Adipocyte (in vitro differentiated cells): ENCODE results near the gene LSM4.

Source experiments
- DNase-seq: peaks from one replicate; pipeline ENCODE4 v3.0.0-alpha.2; 2015; ENCODE audit warnings: low read depth
- H3K27me3 ChIP-seq: replicated peaks from 2 replicates; pipeline ENCODE4 v1.7.0; 2013; ENCODE audit warnings: mild to moderate bottlenecking, low read length, moderate library complexity; ENCODE audit not compliant: control insufficient read depth, insufficient read depth
- H3K36me3 ChIP-seq: 2 replicates; pipeline ENCODE4 v1.7.0; 2013; ENCODE audit warnings: low read length, mild to moderate bottlenecking, moderate library complexity; ENCODE audit not compliant: control insufficient read depth, insufficient read depth, severe bottlenecking
- H3K4me1 ChIP-seq: 2 replicates; pipeline ENCODE4 v1.7.0; 2013; ENCODE audit warnings: mild to moderate bottlenecking, low read length, moderate library complexity; ENCODE audit not compliant: control insufficient read depth, insufficient read depth
- H3K4me3 ChIP-seq: 2 replicates; pipeline ENCODE4 v1.7.0; 2013; ENCODE audit warnings: mild to moderate bottlenecking, low read length, moderate library complexity
- H3K9ac ChIP-seq: 2 replicates; pipeline ENCODE4 v1.7.0; 2013; ENCODE audit warnings: mild to moderate bottlenecking, low read length, moderate library complexity
- H3K9me3 ChIP-seq: 2 replicates; pipeline ENCODE4 v1.7.0; 2013; ENCODE audit warnings: mild to moderate bottlenecking, low read length, moderate library complexity; ENCODE audit not compliant: control insufficient read depth

Gene LSM4

DNA sequence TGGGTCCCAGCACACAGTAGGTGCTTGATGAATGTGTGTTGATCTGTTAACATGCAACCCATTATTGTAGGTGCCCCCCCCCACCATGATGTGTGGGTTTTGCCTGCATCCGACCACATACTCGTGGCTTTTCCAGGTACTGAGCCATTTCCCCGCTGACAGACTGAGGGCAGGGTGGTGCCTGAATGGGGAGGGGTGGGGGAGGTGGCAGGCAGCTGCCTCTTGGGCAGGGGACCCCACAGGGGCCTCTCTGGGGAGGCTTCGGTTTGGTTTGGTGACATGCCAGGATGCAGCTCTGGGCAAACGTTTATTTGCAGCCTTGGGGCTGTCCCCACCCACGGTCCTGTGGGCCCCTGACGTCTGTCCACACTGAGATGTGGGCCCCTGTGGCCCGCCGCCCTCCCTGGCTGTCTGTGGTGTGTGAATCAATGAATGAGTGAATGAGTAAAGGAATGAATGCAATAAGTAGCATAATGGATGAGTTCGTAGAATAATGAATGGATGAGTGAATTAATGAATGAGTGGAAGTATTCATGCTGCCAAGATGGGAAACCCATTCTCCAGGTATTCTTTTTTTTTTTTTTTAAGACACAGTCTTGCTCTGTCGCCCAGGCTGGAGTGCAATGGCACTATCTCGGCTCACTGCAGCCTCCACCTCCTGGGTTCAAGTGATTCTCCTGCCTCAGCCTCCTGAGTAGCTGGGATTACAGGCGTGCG is 32.4 kb downstream of the LSM4 start:
- H3K9ac ChIP-seq: no peak overlapping the region
- peaks cover 25% of the 10 kb centered on the region for H3K4me1 ChIP-seq
- no peaks in the 10 kb centered on the region for H3K9me3 ChIP-seq
- no peaks in the 10 kb centered on the region for H3K36me3 ChIP-seq
- peak; percentile 35 for DNase-seq
- H3K4me3 ChIP-seq: no peak overlapping the region
- H3K27me3 ChIP-seq: no peaks in the 10 kb centered on the region

DNA sequence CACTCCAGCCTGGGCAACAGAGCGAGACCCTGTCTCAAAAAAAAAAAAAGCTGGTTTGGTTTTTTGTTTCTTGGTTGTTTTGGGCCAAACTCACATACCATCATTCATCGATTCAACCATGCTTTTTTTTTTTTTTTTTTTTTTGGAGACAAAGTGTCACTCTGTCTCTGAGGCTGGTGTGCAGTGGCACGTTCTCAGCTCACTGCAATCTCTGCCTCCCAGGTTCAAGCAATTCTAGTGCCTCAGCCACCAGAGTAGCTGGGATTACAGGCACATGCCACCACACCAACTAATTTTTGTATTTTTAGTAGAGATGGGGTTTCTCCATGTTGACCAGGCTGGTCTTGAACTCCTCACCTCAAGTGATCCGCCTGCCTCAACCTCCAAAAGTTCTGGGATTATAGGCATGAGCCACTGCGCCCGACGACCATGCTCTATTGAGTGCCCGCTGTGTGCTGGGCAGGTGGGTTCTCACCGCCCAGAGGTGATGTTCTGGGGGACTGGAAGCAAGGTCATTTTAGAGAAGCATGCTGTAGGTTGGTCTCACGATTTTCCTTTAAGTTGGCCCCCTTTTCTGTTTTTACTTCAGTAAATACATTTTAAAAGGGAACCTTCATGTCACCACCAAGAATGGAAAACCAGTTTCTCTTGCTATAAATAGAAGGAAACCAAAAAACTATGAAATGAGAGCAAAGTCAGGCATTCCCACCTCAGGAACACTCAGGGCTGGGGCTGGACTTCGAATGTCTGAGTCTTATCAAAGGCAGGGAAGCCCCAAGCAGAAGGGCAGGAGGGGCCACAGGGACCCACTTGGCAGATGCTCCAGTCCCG is 33.2 kb downstream of the LSM4 start:
- Histone ChIP-seq H3K4me3 (no peak overlapping the region), H3K36me3 (no peaks in the 10 kb centered on the region), H3K27me3 (no peaks in the 10 kb centered on the region), H3K4me1 (peaks cover 30% of the 10 kb centered on the region), H3K9ac (no peak overlapping the region), H3K9me3 (no peaks in the 10 kb centered on the region)
- DNase-seq: peak; percentile 24

DNA sequence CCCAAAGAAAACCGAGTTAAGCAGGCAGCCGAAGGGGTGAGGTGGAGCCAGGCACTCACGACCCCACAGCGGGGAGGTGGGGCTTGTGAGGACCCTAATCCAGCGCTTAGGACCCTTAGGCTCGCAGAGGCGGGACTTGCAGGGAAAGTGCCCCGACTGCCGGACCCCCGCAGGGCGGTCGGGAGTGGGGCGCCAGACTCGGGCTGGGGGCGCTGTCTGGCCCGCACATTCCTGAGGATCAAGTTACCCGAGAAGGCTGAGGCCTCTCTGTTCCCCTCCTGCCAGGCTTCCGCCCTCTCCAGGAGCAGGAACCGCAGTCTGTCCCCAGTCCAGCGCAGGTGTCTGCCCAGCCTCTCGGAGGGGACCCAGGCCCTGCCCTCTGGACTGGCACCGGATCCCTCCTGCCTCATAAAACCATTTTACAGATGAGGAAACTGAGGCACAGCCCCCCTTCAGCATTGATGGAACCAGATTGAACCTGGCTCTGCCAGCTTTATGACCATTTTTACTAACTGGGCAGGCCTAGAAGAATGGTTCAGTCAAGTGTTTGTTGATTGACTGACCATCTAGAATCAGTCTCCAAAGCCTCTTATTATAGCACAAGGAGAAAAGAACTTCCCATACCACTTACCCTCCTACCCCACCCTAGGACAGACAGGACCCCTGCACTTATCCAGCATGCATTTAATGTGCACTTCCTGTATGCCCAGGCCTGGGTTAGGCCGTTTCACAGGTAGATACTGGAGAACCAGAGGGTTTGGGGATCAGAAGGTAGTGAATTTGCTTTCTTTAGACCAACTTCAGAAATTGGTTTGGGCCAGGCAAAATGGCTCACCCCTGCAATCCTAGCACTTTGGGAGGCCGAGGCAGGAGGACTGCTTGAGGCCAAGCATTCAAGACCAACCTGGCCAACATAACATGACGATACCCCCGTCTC is 34.8 kb downstream of the LSM4 start:
- no peaks in the 10 kb centered on the region for H3K27me3 ChIP-seq
- peaks cover 24% of the 10 kb centered on the region for H3K4me1 ChIP-seq
- no peaks in the 10 kb centered on the region for H3K9me3 ChIP-seq
- no peak overlapping the region for H3K9ac ChIP-seq
- H3K36me3 ChIP-seq: no peaks in the 10 kb centered on the region
- no peak overlapping the region for H3K4me3 ChIP-seq
- peak; percentile 56 for DNase-seq

DNA sequence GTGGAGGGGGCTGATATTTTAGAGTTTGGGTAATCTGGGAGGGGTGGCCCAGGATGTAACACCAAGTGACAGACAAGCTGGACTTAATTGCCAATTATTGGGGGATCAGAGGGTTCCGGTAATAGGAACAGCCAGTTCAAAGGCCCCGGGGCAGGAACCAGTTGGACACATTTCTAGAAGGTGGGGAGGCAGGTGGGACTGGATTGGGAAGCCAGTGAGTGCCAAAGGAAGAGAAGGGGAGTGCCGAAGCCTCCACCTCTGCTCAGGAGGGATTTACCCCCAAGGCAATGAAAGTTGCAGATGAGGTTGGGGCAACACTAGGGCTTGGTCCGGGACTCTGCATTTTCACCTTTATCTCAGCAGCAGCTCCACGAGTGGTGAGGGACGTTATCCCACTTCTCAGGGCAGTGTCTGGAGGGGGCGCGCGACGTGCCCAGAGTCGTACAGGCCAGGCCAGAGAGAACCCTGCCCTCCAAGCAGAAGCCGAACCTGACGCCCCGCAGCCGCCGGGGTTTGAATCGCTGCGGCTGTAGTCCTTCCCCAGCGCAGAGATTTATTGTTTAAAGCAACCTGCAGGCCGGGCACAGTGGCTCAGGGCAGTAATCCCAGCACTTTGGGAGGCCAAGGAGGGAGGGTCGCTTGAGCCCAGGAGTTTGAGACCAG is 35.8 kb downstream of the LSM4 start:
- no peak overlapping the region for H3K9ac ChIP-seq
- no peaks in the 10 kb centered on the region for H3K36me3 ChIP-seq
- no peak for DNase-seq
- no peaks in the 10 kb centered on the region for H3K27me3 ChIP-seq
- H3K9me3 ChIP-seq: no peaks in the 10 kb centered on the region
- peaks cover 25% of the 10 kb centered on the region for H3K4me1 ChIP-seq
- H3K4me3 ChIP-seq: no peak overlapping the region

DNA sequence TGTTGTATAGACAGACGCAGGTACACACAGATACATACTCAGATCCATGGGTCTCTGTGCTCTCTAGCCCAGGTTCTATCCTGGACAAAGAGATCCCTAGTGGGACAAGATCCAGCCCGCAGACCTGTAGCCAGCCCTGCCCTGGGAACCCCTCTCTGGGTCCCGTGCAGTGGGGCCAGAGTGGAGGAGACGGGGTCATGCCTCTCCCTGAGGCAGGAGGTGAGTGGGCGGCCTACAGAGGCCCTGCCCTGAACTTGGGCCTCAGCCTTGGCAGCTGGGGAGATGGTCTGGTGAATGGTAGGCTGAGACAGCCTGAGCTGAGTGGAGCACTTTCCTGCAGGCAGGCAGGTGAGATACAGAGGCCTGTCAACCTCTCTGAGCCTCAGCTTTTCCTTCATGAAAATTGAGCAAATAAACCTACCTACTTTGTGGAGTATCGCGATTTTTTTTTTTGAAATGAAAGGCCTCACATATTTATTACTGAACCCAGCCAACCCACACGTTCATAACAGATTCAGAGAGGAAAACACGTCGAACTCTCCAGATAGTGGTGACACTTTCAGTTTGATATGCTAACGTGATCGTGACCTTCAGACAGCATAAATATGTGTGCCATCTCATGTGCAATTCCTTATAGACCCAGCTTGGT is 38.0 kb downstream of the LSM4 start:
- Histone ChIP-seq H3K9me3 (no peaks in the 10 kb centered on the region), H3K36me3 (no peaks in the 10 kb centered on the region), H3K27me3 (no peaks in the 10 kb centered on the region), H3K4me1 (peaks cover 14% of the 10 kb centered on the region), H3K9ac (peak overlapping the region; percentile 51), H3K4me3 (no peak overlapping the region)
- no peak for DNase-seq

DNA sequence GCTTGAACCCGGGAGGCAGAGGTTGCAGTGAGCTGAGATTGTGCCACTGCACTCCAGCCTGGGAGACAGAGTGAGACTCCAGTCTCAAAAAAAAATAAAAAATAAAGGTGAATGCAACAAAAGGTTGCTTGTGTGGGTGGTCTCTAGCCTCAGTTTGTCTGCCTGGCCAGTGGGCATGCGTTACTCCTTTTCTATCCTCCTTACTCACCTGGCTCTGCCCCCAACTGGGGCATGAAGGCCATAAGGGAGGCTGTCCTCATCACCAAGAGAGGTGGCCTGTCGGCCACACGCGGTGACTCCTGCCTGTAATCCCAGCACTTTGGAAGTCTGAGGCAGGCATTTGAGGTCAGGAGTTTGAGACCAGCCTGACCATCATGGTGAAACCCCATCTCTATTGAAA is 39.5 kb downstream of the LSM4 start:
- no peaks in the 10 kb centered on the region for H3K9me3 ChIP-seq
- H3K9ac ChIP-seq: peak overlapping the region; percentile 37
- DNase-seq: no peak
- no peak overlapping the region for H3K4me3 ChIP-seq
- no peaks in the 10 kb centered on the region for H3K36me3 ChIP-seq
- no peaks in the 10 kb centered on the region for H3K27me3 ChIP-seq
- H3K4me1 ChIP-seq: peaks cover 22% of the 10 kb centered on the region

DNA sequence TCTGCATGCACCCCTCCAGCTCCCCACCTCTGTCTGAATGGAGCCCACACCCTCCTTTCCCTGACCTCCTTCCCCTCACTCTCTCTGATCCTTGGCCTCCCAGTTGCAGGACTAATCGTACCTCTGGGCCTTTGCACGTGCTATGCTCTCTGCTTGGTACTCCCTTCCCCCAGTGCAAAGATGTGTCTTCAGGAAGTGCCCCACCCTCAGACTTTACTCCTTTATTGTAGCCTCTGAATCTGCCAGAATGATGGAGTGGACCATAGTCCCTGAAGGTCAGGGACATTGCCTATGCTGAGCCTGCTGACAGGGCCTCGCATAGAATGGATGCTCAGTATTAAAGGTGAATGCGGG is 40.1 kb downstream of the LSM4 start:
- H3K4me3 ChIP-seq: peak overlapping the region; percentile 79
- no peak for DNase-seq
- H3K9me3 ChIP-seq: no peaks in the 10 kb centered on the region

DNA sequence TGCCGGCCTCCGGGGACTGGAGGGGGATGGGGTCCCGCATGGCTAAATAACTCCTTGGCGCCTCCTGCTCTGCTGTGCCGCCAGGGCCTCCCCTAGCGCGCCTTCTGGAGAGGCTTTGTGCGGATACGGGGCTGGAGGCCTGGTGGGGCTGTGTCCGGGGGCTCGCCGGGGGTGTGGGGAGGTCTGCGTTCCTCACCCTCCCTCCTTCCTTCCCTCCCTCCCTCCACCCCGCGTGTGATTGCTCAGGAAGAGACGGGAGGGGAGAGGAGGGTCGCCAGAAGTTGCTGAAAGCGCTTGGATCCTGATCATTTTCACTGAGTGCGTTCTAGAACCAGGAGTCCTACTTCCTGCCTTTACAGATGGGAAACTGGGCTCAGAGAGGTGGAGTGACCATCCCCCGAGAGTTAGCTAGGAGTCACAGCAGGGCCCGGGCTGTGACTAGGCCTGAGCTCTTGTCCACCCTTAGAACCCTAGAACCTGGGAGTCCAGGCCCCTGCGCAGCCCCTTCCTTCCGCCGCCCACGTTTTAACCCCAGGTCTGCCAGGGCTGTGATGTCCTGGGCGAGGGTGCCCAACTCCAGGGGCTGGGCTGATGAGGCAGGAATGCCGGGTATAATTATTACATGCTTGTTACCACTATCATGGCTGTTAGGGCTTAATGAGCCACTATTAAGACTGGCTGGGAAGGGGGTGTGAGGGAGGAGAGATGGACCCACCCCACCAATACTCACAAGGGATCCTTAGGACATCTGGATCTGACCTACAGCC is 40.7 kb downstream of the LSM4 start:
- Histone ChIP-seq H3K4me3 (peak overlapping the region; percentile 79), H3K9me3 (no peaks in the 10 kb centered on the region), H3K27me3 (no peaks in the 10 kb centered on the region), H3K4me1 (peaks cover 28% of the 10 kb centered on the region), H3K36me3 (no peaks in the 10 kb centered on the region), H3K9ac (peak overlapping the region; percentile 96)
- no peak for DNase-seq

More for the DNA sequence above, 40.1 kb downstream of the LSM4 start:
- H3K4me1 ChIP-seq: peaks cover 28% of the 10 kb centered on the region
- peak overlapping the region; percentile 96 for H3K9ac ChIP-seq
- no peaks in the 10 kb centered on the region for H3K36me3 ChIP-seq
- H3K27me3 ChIP-seq: no peaks in the 10 kb centered on the region

DNA sequence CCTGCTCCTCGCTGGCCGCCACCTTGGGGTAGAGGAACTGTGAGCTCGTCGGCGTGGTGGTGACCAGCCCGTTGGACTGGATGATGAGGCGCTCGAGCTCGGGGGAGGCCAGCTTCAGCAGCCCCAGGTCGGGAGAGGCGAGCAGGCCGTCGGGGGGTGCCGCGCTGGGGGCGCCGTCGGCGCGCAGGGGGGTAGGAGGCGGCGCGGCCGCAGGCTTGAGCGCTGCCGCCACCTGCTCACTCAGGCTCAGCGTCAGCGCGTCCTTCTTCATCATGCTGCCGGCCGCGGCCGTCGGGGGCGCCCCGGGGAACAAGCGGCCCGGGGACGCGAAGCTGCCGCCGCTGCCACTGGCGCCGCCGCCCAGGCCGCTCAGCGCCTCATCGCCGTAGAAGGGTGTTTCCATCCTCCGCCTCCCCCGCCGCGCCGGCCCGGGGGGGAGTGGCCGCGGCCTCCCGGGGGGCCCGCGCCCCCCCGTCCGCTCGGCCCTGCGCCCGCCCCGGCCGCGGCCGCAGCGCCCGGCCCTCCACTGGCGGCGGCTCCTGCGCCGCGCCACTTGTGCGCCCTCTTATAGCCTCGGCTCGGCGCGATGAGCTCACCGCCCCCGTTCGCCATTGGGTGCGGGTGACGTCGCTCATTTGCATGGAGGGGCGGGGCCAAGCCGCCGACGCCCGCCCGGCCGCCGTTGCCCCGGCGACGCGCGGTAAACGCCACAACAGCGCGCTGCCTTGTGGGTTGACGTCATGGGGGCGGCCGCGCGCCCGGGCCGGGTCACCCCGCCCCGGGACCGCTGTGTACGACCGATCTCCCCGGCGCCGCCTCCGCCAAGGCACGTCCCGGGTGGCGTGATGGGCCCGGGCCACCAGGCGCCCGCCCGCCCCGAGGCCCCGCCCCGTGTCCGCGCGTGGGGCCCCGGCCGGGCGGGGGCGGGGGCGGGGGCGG is 41.5 kb downstream of the LSM4 start, which contains the start of gene JUND:
TSS of gene JUND (minus strand) at position 541 of the 939 bp plus-strand sequence. CDS start at position 403, 138 bp downstream.
- Histone ChIP-seq H3K4me1 (peaks cover 28% of the 10 kb centered on the region), H3K36me3 (no peaks in the 10 kb centered on the region), H3K4me3 (peak within 1 kb of the TSS; percentile 99), H3K27me3 (no peaks in the 10 kb centered on the region), H3K9ac (peak within 1 kb of the TSS; percentile 99), H3K9me3 (no peaks in the 10 kb centered on the region)
- peak; percentile 99 for DNase-seq
